Thyroid gland (tissue), 4 donors: Measurements from ENCODE around the gene ARID5A. TPM values are rescaled to one million over a fixed set of nuclear protein-coding genes. Genes with fewer than 3 reads are reported as not detected.

ENCODE experiments used
- DNase-seq, 2 donors: peaks; one replicate each; pipeline ENCODE4 v3.0.0-alpha.2; 2019
- H3K27ac ChIP-seq, 3 donors: fragments of 200-600 bp; sonication (generic); 1 replicate in 2 of 3; 2 replicates in 1 of 3; pipeline ENCODE4 v1.5.1; 2016 to 2019; ENCODE audit warnings: mild to moderate bottlenecking in 1 of 3, moderate library complexity in 1 of 3
- H3K27me3 ChIP-seq: fragments of 200-600 bp; sonication (generic); one replicate; pipeline ENCODE4 v1.5.1; 2019
- H3K36me3 ChIP-seq, 2 donors: fragments of 200-600 bp; sonication (generic); one replicate each; pipeline ENCODE4 v1.5.1; 2016 to 2019
- H3K4me1 ChIP-seq, 2 donors: fragments of 200-600 bp; sonication (generic); one replicate each; pipeline ENCODE4 v1.5.1; 2017 to 2019
- H3K4me3 ChIP-seq, 3 donors: fragments of 200-600 bp; sonication (generic); replicated peaks in 1 of 3; 1 replicate in 2 of 3; 2 replicates in 1 of 3; pipeline ENCODE4 v1.5.1; 2016; ENCODE audit warnings: mild to moderate bottlenecking in 1 of 3
- H3K9me3 ChIP-seq: fragments of 200-600 bp; sonication (generic); one replicate; pipeline ENCODE4 v1.5.1; 2017
- POLR2A ChIP-seq, 2 donors: fragments of 450-650 bp; IDR thresholded peaks; one replicate each; pipeline ENCODE4 v1.6.1; 2017; ENCODE audit warnings: antibody characterized with exemption in 2 of 2, mild to moderate bottlenecking in 2 of 2, moderate library complexity in 1 of 2
- WGBS, 2 donors: methylation state at CpG; one replicate each; pipeline ENCODE4 v1.1.5; 2017; 5-methylcytosine and 5-hydroxymethylcytosine counted together
- intact Hi-C: fragments of 100-400 bp; cut with DNase I; formaldehyde crosslinking; loops from one replicate; pipeline ENCODE4 v1.15.1; 2023
- total RNA-seq, 4 donors: library from RNA; depleted of rRNA; stranded (reverse); fragments of >200 nt; gene quantifications; one replicate each; pipeline ENCODE4 v1.2.3, GENCODE V29; 2016
- TF ChIP-seq, protein P1 (sequence below), 6 experiments: fragments of 200-600 bp in 3 of 6; fragments of 450-650 bp in 3 of 6; sonication (generic) in 3 of 6; IDR thresholded peaks; one replicate each; pipeline ENCODE4 v1.5.1; 2016 to 2019; ENCODE audit warnings: antibody characterized with exemption in 6 of 6, mild to moderate bottlenecking in 2 of 6, inconsistent platforms in 1 of 6, moderate library complexity in 1 of 6

The ARID5A gene
- total RNA-seq, 4 donors from 2014 or later = 9.2 to 29.3 (median 20.0) TPM

DNA sequence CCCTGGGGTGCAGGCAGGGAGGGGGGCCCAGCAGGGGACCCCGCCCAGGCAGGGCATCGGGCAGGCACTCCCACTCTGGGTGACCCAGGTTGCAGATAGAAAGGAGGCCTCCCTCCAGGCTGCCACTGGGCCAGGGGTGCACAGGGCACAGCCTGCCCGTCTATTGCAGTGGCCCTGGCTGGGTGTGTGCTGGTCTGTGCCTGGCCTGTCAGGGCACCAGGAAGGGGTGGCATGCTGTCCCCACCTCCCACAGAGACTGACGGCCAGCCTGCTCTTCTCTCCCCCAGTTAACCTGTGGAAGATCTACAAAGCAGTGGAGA, 12.9 kb downstream of the ARID5A start:
- no peak overlapping the region for H3K4me3 ChIP-seq
- H3K9me3 ChIP-seq = no peaks in the 10 kb centered on the region
- no peaks in the 10 kb centered on the region for H3K27me3 ChIP-seq
- no peak for DNase-seq
- H3K4me1 ChIP-seq = no peaks in the 10 kb centered on the region
- intact Hi-C loops = no loop called here
- H3K27ac ChIP-seq = no peak overlapping the region
- no peak for TF ChIP-seq POLR2A (IDR thresholded peaks at IDR 0.05)
- TF ChIP-seq, protein P1, sequence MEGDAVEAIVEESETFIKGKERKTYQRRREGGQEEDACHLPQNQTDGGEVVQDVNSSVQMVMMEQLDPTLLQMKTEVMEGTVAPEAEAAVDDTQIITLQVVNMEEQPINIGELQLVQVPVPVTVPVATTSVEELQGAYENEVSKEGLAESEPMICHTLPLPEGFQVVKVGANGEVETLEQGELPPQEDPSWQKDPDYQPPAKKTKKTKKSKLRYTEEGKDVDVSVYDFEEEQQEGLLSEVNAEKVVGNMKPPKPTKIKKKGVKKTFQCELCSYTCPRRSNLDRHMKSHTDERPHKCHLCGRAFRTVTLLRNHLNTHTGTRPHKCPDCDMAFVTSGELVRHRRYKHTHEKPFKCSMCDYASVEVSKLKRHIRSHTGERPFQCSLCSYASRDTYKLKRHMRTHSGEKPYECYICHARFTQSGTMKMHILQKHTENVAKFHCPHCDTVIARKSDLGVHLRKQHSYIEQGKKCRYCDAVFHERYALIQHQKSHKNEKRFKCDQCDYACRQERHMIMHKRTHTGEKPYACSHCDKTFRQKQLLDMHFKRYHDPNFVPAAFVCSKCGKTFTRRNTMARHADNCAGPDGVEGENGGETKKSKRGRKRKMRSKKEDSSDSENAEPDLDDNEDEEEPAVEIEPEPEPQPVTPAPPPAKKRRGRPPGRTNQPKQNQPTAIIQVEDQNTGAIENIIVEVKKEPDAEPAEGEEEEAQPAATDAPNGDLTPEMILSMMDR (IDR thresholded peaks at IDR 0.05) = no peak
- 89% methylated on average over 2 of the region's 4 CpGs; no CpG with 5 or more reads in 1 of the 2 donors for WGBS, 2 donors
- H3K36me3 ChIP-seq = peaks cover 8 to 11% of the 10 kb centered on the region in 2 donors

DNA sequence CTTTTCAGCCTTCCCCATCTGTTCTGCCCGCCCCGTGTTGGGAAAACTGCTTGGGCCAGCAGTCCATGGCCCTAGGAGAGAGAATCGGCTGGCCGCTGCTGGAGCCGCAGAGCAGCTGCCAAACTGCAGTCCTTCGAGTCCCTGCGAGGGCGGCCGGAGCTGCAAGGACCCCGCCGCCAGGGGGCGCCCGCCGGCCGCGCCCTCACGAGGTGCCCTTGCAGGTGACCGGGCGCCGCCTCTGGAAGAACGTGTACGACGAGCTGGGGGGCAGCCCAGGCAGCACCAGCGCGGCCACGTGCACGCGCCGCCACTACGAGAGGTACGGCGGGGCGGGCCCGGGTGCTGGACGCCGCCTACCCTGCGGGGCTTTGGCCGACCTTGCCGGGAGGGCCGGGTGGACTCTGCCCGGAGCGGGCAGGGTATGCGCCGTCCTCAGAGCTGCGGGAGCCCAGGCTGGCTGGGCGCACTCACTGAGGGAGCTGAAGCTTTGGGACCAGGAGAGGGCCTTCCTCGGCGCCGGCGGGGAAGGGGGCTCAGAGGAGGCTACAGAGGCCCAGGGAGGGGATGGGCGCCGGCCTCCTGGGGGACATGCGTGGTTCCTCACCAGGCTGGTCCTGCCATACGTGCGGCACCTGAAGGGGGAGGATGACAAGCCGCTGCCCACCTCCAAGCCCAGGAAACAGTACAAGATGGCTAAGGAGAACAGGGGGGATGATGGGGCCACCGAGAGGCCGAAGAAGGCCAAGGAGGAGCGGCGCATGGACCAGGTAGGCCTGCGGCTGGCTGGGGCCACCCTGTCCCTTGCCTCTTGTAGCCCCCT, 13.6 kb downstream of the ARID5A start:
- Histone ChIP-seq H3K9me3 (no peaks in the 10 kb centered on the region), H3K27ac (no peak overlapping the region), H3K36me3 (peaks cover 8 to 11% of the 10 kb centered on the region in 2 donors), H3K4me3 (no peak overlapping the region), H3K4me1 (no peaks in the 10 kb centered on the region), H3K27me3 (no peaks in the 10 kb centered on the region)
- TF ChIP-seq, protein P1 (IDR thresholded peaks at IDR 0.05) = peak in 3 of 6 experiments; percentile 26 to 41 (median 40)
- no peak for TF ChIP-seq POLR2A (IDR thresholded peaks at IDR 0.05)
- intact Hi-C loops = no loop called here
- DNase-seq = peak in 1 of 2 donors; percentile 40
- WGBS, 2 donors = 74 to 80% methylated on average over 23 of the region's 61 CpGs

DNA sequence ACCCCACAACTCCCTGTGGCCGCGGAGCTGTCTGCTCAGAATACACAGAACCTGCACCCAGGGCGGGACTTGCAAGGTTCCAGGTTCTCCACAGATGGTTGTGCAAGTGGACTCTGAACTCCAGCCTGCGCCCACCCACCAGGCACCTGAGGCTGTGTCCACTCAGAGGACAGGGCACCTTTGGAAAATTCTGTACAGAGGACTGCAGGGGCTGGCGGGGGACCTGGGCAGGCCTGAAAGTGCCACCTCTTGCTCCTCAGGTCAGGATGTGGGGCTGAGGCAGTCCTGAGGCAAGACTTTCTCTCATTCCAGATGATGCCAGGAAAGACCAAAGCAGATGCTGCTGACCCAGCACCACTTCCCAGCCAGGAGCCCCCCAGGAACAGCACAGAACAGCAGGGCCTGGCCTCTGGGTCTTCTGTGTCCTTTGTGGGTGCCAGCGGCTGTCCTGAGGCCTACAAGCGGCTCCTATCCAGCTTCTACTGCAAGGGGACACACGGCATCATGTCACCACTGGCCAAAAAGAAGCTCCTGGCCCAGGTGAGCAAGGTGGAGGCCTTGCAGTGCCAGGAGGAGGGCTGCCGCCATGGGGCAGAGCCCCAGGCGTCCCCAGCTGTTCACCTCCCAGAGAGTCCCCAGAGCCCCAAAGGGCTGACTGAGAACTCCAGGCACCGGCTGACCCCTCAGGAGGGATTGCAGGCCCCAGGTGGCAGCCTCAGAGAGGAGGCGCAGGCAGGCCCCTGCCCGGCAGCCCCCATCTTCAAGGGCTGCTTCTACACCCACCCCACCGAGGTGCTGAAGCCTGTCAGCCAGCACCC, 14.4 kb downstream of the ARID5A start:
- DNase-seq = no peak
- intact Hi-C loops = no loop called here
- Histone ChIP-seq H3K4me1 (no peaks in the 10 kb centered on the region), H3K9me3 (no peaks in the 10 kb centered on the region), H3K27ac (no peak overlapping the region), H3K4me3 (no peak overlapping the region), H3K27me3 (no peaks in the 10 kb centered on the region), H3K36me3 (peaks cover 8 to 11% of the 10 kb centered on the region in 2 donors)
- TF ChIP-seq, protein P1 (IDR thresholded peaks at IDR 0.05) = no peak
- no peak for TF ChIP-seq POLR2A (IDR thresholded peaks at IDR 0.05)
- 93 to 96% methylated on average over 4 to 6 of the region's 14 CpGs for WGBS, 2 donors

DNA sequence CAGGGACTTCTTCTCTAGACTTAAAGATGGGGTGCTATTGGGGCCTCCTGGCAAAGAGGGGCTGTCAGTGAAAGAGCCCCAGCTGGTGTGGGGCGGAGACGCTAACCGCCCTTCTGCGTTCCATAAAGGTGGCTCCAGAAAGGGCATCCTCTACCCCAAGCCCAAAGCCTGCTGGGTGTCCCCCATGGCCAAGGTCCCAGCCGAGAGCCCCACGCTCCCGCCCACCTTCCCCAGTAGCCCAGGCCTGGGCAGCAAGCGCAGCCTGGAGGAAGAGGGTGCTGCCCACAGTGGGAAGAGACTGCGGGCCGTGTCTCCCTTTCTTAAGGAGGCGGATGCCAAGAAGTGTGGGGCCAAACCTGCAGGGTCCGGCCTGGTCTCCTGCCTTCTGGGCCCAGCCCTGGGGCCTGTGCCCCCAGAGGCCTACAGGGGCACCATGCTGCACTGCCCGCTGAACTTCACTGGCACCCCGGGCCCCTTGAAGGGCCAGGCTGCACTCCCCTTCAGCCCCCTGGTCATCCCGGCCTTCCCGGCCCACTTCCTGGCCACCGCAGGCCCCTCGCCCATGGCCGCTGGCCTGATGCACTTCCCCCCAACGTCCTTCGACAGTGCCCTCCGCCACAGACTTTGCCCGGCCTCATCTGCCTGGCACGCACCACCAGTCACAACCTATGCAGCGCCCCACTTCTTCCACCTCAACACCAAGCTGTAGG, 15.2 kb downstream of the ARID5A start:
- H3K27me3 ChIP-seq = no peaks in the 10 kb centered on the region
- no peak overlapping the region for H3K4me3 ChIP-seq
- TF ChIP-seq, protein P1 (IDR thresholded peaks at IDR 0.05) = no peak
- no peak for TF ChIP-seq POLR2A (IDR thresholded peaks at IDR 0.05)
- DNase-seq = no peak
- H3K27ac ChIP-seq = no peak overlapping the region
- WGBS, 2 donors = 95 to 98% methylated on average over 17 to 22 of the region's 25 CpGs
- intact Hi-C loops = no loop called here
- peaks cover 8 to 11% of the 10 kb centered on the region in 2 donors for H3K36me3 ChIP-seq
- no peaks in the 10 kb centered on the region for H3K4me1 ChIP-seq
- no peaks in the 10 kb centered on the region for H3K9me3 ChIP-seq
